NAMALWA (cell line): Measurements from ENCODE around the gene BAHD1.

Experiments
- DNase-seq: peaks from one replicate; pipeline ENCODE4 v3.0.0-alpha.2; 2015; ENCODE audit warnings: low spot score

BAHD1 gene

GRCh38 chr15:40424483-40425115, 16.2 kb upstream of the BAHD1 start:
- no peak for DNase-seq

- no peak for DNase-seq
These were observed 15.1 kb upstream of the BAHD1 start for GRCh38 chr15:40425681-40426080.

DNA sequence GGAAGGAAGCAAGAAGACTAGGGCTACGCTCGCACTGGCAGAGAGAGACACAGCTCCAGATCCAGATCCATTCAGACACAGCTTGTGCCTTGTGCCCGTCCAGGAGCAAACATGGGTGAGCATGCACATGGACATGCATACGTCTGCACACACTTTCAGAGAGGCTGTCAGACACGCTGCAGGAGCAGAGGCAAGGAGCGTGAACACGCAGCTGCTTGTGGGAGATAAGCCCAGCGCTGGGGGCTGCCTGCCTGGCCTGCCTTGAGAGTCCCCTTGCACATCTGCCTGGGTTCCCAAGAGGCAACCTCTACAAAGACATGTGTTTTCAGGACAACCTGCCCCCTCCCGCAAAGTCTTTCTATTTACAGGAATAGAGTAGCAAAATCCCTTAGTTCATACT, 13.6 kb upstream of the BAHD1 start:
- DNase-seq: no peak

GRCh38 chr15:40428185-40428584, 12.6 kb upstream of the BAHD1 start:
- no peak for DNase-seq

DNA sequence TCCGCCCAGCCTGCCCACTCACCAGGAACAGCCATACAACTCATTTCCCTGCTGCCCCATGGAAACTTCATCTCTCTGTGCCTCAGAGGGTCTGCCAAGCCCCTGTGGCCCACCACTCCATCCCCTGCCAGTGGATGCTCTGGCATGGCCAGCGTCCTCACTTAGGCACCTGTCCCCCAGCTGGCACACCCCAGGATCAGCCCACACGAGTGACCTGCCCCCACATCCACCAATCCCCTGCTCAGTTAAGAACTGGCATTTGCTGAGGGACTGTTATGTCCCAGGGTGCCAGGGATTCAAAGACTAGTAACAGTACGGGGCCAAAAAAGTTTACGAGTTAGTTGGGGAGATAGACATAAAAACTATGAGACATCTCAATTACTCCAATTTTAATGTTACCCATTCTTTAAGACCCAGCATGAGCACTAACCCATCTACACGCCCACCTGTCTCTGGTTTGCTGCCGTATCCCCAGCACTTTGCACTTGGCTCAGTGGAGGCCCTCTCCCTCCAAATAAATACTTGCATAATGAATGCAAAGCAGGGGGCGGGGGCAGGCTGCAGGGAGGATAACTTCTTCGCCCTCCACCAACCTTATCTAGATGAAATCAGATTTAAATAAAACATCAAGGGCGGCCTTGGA, 11.6 kb upstream of the BAHD1 start:
- DNase-seq: no peak

DNA sequence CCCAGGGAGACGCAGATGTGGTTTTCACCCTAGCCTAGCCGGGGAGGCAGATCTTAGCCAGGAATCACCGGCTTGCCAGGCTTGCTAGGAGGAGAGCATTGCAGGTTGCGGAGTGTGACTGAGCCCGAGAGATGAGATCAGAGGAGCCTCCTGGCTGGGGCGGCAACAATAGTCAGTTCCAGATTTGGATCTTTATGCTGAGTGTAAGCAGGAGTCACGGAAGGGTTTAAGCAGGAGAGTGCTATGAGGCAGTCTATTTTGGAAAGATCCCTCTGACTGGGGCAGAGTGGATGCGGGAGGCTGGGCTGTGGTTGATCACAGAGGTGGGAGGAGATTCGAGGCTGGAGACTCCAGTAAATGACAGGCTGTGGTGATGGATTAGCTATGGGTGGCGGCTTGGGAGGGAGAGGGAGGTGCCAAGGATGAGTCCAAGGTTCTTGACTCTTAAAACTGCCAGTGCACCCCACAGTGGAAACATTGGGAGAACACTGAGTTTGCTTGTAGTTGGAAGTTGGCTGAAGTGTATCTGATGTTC, 10.4 kb upstream of the BAHD1 start:
- no peak for DNase-seq

DNA sequence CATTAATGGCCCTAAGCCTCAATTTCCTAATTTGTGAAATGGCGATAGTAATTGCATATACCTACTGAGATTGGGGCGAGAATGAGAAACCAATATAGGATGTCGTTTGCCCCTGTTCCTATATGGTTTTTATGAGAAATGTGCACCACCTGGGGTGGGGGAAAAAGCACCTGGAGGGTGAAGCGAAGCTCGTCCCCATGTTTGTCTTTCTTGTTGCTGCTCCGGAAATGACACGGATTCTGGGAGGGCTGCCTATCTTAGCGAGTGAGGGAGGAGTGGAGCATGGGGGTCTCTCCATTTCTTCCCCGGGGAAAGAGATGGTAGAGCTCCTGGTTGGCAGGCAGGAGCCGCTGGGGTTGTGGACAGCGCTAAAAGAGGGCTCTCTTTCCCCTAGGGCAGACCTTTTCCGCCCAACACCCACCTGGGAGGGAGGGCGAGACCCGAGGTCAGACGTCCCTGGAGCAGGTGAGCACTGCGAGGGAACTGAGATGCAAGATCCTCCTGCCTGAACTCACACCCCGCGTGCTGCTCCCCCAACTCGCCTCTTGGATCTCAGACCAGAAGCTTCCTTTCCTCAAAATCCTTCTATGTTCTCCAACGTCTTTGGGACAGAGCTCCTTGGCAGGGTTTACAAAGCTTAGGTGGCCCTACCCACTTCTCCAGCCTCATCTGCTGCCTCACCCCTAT, 5.6 kb upstream of the BAHD1 start:
- no peak for DNase-seq

DNA sequence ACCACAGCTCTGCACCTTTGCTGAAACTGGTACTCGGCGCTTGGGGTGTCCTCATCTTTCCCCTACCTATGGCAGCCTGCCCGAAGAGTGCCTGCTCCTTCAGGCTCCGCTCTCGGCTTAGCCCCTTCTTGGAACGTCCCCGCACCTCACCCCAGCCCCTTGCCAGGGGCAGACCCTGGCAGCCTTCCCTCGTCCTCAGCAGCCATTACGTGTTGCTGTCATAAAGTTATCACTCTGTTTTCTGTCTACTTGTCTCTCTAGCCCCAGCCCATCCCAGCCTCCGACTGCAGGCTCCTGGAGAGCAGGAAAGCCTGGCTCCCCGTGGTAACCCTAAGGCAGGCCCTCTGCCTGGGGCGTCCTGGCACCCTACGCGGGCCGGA, 5.1 kb upstream of the BAHD1 start:
- no peak for DNase-seq

DNA sequence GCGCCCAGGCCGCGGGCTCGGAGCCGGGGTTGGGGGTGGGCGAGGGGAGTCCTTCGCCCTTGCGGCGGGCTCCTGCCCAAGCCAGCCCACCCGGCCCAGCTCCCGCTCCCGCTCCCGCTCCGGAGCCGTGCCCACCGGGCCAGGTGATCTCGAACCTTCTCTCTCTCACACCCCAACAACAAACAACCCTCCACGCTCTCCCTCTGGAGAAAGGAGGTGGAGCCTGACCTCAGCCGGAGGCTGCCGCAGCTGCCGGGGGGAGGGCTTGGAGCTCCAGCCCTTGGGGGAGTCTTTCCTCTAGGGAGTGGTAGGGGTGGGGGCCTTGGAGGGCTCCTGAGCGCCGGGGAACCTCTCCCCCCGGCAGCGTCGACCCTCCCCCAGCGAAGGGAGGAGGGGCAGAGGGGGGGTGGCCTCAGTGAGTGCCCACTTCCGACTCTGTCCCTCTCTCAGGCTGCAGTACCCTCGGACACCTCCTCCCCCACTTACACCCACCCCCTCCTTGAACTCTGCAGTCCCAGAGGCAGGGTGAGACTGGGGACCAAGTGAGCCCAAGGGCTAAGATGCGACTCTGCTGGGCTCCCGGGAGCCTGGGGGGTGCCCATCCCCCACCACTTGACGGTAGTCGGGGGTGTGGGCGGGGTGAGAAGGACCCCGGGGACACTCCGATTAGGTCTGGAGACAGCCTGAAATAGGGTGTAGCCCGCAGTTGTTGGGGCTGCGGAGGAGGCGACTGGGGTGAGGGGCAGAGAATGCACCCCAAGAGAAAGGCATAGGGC, 4.4 kb upstream of the BAHD1 start:
- no peak for DNase-seq

DNA sequence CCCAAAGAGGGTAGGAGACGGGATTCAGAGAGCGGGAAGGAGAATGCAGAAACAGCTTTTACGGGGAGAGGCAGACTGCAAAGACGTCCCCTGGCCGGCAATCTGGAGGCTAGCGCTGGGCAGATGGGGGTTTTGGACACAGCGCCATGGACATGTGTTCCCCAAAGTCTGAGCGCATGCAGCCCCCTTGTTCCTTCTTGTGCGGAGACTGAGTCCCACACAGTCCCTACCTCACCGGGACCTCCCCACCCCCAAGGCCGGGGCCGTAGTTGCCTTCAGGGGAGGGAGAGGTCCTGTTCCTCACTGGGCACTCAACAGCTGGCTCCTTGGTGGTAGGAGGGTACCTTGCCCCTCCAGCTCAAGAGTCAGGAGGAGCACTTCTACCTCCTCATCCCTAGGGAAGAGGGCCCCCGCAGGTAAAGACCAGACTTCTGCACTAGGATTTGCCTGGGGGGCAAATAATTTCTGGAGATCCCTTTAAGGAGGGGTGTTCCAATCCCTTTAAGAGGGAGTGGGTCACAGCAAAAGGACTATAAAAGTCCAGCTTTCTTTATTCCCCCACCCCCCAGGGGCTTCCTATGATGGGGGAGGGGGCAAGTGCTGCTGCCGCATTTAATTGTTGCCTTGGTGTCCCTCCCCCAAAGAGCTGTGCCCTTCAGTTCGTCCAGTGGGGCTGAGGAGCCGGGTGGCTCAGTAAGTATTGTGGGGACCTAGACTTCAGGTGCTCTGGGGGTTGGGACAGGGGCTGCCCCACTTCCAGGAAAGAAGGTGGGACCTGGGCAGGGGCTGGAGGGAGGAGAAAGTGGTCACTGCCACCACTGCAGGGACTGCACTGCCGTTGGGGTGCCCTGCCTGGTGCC, 3.6 kb upstream of the BAHD1 start:
- no peak for DNase-seq

- DNase-seq: no peak
These were observed 2.7 kb upstream of the BAHD1 start for GRCh38 chr15:40437752-40438687.

GRCh38 chr15:40438712-40439111, 2.0 kb upstream of the BAHD1 start:
- no peak for DNase-seq

DNA sequence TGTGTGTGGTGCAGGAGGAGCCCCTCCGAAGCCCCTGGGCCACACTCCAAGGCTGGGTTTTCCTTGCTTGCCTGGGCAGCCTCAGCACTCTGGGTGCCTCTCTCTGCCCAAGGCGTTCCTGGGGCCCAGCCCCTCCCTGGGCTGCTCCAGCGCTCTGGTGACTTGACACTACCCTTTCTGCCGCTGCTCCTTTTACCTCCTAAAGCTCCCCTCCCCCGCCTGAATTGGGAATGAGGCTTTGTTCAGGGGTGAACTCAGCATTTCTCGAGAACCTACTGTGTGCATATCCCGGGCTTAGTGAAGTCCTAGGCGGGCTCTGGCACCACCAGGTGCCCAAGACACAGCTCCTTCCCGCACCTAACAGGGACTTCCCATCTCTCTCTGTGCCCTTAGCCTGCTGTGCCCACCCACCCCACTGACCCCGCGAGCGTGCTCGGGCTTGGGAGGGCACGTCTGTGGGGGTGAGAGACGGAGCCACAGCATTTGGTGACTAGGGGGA, 1.2 kb upstream of the BAHD1 start:
- no peak for DNase-seq

DNA sequence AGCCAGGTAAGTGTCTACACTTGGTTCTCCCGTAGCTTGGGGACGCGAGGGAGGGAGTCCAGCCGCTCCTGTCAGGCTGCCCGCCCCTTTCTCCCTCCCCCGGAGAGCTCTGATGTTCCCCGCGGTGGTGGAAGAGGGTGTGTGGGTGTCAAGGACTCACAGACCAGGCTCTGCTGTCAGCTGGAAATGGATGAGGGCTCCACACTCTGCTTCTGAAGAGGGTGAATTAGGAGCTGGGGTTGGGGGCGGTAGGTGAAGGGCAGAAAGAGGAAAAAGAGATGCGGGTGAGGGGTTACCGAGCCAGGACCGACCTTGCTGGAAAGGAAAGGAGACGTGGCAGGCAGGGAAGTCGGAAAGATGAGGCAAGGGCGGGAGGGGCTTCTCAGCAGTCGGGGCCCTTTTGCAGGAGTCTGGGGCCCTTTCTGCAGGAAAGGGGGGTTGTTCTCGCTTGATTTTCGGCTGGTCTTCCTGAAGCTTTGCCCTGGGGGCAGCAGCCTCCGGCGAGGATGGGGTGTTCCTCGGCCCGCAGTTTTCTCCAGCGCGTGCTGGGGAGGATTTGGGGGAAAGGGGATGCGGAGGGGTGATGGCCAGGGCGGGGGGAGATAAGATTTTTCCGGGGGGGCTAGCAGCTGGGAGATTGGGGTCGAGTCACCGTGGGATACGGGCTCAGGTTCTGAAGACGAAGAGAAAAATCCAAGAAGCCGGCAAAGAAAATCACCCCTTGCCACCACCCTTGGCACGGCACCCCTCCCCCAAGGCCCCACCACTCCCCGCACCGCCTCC, 602 bp upstream of the BAHD1 start:
- DNase-seq: peak; percentile 37

DNA sequence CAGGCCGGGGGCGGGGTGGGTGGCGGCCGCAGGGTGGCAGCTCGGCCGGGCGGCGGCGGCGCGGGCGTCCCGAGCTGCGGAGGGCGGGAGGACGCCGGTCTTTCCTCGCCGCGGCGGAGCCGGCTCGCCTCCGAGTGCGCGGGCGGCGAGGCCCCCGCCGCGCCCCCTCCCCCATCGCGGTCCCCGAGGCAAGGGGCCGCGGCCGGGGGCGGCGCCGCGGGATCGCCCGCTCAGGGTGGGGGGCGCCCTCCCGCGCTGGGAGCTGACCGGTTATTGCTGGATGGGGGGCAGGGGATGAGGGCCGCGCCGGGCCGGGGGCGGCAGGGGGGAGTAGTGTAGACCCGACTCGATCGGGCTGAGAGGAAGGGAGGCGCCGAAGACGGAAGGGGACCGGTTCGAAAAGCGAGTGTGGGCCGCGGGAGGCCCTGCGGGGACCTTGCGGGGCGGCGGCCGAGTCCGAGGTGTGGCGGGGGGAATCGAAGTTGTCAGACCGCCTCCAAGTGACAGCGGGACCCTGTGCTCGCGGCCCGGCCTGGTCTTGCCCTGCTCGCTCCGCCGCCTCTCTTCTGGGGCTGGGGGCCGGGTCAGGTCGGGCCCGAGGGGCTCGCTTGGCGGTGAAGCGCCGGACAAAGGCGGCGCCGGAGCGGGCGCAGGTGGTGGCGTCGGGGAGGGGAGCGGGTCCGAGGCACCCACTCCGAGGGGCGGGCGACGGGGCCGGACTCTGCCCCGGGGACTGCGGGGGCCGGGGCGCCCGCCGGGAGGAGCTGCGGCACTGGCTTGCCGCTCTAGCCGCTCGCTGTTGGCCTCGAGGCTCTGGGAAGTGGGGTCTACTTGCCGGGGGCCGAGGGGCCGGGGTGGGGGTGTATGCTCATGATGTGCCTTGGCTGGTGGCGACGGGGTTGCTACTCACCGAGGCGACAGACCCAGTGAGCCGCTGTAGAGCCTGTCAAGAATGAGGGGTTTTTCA, 1.1 kb downstream of the BAHD1 start:
- DNase-seq: peak; percentile 47

DNA sequence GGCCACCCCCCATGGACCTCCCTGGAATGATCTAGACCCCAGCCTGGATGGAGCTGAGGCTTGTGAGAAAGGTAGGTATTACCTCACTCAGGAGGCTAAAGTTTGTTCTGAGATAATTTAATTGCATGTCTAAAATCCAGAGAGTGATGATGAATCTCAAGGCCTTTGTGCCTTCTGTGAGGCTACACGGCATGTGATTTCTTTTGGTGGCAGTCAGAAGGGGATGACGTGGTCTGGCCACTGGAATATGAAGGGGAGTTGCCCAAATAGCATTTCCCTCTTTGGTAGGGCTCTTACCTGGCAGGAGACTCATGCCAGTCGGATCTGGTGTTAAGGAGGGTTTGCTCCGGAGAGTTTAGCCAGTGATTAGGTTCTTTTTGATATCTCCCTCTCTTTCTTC, 2.5 kb downstream of the BAHD1 start:
- DNase-seq: no peak

DNA sequence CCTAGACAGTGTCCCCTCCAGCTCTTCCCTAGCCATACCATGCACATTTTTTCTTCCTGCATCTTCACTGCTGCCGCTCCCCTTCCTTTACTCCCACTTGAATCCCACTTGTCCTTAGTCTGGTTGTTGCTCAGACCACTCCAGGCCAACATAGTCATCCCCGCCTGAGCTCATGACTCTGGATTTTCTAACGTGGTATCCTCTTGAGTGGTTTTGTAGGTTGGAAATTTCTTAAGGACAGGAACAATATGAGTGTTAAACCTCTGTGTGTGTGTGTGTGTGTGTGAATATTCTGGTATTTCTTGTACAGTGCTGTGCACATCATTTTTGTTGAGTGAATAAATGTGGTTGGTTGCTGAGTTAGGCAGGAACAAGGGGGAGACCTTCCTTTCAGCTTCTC, 3.1 kb downstream of the BAHD1 start:
- DNase-seq: no peak

DNA sequence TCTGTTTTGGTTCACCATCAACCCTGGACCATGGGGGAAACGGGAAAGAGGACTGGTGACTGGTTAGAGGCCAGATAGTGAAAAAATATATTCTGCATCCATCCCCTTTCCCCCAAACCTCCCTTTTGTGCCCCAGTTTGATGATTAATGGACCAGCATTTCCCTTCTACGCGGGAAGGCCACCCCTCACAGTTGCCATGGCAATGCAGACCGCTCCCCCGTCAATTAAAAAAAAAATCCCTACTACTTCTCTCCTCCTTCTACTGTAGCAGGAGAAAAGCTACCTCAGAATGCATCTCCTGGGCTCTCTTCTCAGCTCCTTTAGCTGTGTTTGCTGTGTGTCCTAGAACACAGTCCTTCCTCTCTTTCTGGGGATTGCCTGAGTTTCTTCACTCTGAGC, 4.0 kb downstream of the BAHD1 start:
- no peak for DNase-seq
